Peyer's patch (tissue), 4 donors: ENCODE data around the gene CDC42EP3. TPM values are rescaled to one million over a fixed set of nuclear protein-coding genes. Genes with fewer than 3 reads are reported as not detected.

ENCODE experiments used
- DNase-seq, 3 donors: peaks; one replicate each; pipeline ENCODE4 v3.0.0-alpha.2; 2017 to 2019
- H3K27ac ChIP-seq, 4 donors: fragments of 200-600 bp; sonication (generic); one replicate each; pipeline ENCODE4 v1.5.1; 2016 to 2019
- H3K27me3 ChIP-seq, 2 donors: fragments of 200-600 bp; sonication (generic); one replicate each; pipeline ENCODE4 v1.5.1; 2019
- H3K36me3 ChIP-seq, 3 donors: fragments of 200-600 bp; sonication (generic); one replicate each; pipeline ENCODE4 v1.5.1; 2016 to 2019
- H3K4me1 ChIP-seq, 4 donors: fragments of 200-600 bp; sonication (generic); one replicate each; pipeline ENCODE4 v1.5.1; 2016 to 2019
- H3K4me3 ChIP-seq, 4 donors: fragments of 200-600 bp; sonication (generic); 1 replicate in 3 of 4; 2 replicates in 1 of 4; pipeline ENCODE4 v1.5.1; 2016 to 2019; ENCODE audit warnings: mild to moderate bottlenecking in 1 of 4
- H3K9me3 ChIP-seq, 4 donors: fragments of 200-600 bp; sonication (generic); one replicate each; pipeline ENCODE4 v1.5.1; 2016 to 2019; ENCODE audit warnings: mild to moderate bottlenecking in 1 of 4
- POLR2A ChIP-seq, 2 donors: fragments of 450-650 bp; IDR thresholded peaks; one replicate each; pipeline ENCODE4 v1.5.1; 2017; ENCODE audit warnings: antibody characterized with exemption in 2 of 2, mild to moderate bottlenecking in 2 of 2, moderate library complexity in 2 of 2
- total RNA-seq, 4 donors: library from RNA; depleted of rRNA; stranded (reverse); fragments of >200 nt; gene quantifications; one replicate each; pipeline ENCODE4 v1.1.0, GENCODE V29; 2016
- TF ChIP-seq, protein P1 (sequence below), 6 experiments: fragments of 450-650 bp in 4 of 6; fragments of 200-600 bp in 2 of 6; sonication (generic) in 1 of 6; IDR thresholded peaks; one replicate each; pipeline ENCODE4 v1.5.1; 2017 to 2019; ENCODE audit warnings: antibody characterized with exemption in 6 of 6, mild to moderate bottlenecking in 3 of 6, moderate library complexity in 1 of 6

CDC42EP3 gene
- total RNA-seq, 4 donors from 2014 or later = 7.0 to 9.5 (median 7.6) TPM

DNA sequence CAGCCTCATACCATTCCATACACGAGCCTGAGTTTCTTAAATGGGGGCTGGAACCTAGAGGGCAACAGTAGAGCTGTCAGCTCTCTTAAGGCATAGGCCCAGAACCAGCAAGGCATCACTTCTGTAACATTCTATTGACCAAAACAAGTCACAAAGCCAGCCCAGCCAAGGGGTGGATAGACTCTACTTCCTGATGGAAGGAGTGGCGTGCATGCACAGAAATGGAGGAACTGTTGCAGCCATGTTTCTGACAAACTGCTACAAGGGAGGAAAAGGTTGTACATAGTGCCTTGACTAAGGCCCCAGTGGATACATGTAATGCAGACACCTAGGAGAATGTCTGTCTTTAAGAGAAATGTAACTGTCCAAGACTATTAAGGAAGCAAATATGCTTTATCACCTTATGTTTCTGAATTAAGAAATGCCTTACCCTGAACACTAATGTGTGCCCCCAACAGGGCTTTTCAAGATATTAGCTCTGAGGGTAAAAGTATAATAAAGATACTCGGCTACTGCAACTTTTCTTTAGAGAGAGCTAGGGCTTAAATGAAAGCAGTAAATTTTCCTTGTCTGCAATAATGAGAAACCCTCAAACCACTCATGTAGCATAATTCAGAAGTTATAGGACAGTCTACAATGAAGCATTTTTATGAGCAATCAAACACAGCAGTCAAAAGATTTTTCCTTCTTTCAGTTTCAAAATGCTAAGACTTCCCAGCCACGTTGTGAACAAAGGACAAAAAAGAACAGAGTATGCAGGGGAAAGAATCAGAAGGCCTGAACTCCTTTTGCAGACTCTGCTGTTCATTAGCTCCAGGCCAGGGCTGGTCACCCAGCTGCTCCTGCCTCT, 35.1 kb upstream of the CDC42EP3 start:
- H3K4me3 ChIP-seq = no peak overlapping the region
- H3K27ac ChIP-seq = no peak overlapping the region
- no peaks in the 10 kb centered on the region for H3K27me3 ChIP-seq
- no peak for TF ChIP-seq POLR2A (IDR thresholded peaks at IDR 0.05)
- TF ChIP-seq, protein P1, sequence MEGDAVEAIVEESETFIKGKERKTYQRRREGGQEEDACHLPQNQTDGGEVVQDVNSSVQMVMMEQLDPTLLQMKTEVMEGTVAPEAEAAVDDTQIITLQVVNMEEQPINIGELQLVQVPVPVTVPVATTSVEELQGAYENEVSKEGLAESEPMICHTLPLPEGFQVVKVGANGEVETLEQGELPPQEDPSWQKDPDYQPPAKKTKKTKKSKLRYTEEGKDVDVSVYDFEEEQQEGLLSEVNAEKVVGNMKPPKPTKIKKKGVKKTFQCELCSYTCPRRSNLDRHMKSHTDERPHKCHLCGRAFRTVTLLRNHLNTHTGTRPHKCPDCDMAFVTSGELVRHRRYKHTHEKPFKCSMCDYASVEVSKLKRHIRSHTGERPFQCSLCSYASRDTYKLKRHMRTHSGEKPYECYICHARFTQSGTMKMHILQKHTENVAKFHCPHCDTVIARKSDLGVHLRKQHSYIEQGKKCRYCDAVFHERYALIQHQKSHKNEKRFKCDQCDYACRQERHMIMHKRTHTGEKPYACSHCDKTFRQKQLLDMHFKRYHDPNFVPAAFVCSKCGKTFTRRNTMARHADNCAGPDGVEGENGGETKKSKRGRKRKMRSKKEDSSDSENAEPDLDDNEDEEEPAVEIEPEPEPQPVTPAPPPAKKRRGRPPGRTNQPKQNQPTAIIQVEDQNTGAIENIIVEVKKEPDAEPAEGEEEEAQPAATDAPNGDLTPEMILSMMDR (IDR thresholded peaks at IDR 0.05) = no peak
- no peaks in the 10 kb centered on the region for H3K9me3 ChIP-seq
- H3K4me1 ChIP-seq = no peaks in the 10 kb centered on the region
- no peak for DNase-seq
- no peaks in the 10 kb centered on the region for H3K36me3 ChIP-seq

DNA sequence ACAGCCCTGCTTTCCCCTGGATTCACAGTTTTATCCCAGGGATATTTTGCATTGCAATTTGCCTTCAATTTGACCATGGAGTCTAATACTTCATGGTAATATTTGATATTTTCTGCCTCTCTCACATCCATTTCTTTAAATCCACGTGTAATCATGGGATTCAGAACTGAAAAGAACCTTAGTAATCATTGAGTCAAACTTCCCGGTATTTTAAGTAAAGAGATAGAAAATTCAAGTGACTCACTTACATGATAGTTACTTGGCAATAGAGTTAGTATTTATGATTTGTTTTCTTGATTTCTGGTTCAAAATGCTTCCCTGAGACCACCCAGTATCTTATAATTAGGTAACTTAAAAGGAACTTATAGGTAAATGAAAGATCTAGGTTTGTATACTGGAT, 33.7 kb upstream of the CDC42EP3 start:
- no peaks in the 10 kb centered on the region for H3K9me3 ChIP-seq
- H3K4me1 ChIP-seq = no peaks in the 10 kb centered on the region
- no peak overlapping the region for H3K4me3 ChIP-seq
- no peak for DNase-seq
- H3K27ac ChIP-seq = no peak overlapping the region
- H3K36me3 ChIP-seq = no peaks in the 10 kb centered on the region
- TF ChIP-seq POLR2A (IDR thresholded peaks at IDR 0.05) = no peak
- TF ChIP-seq, protein P1 (IDR thresholded peaks at IDR 0.05) = no peak
- H3K27me3 ChIP-seq = no peaks in the 10 kb centered on the region

DNA sequence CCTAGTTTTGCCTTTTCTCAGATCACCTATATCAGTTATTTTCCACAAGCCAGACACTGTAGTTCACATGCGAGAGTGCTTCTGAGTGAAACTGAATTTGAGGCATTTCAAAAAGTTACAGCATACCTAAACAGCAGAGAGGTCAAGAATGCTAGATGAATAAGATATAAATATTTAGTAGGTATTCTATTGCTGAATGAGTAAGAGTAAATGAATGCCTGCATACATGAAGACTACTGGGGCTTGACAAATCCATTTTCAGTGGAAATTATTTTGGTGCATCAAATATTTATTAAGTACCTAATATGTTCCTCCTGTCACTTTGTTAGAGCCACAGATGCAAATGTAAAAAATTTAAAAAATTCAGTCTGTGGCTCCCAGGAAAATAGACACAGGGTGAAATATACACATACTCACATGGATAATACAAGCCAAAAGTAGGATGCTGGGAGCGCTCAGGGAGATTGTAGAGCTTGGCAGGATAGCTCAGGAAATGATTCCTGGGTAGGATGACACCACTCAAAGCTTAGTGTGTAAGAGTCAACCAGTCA, 27.6 kb upstream of the CDC42EP3 start:
- H3K27ac ChIP-seq = no peak overlapping the region
- H3K4me1 ChIP-seq = no peaks in the 10 kb centered on the region
- H3K9me3 ChIP-seq = no peaks in the 10 kb centered on the region
- H3K27me3 ChIP-seq = no peaks in the 10 kb centered on the region
- H3K4me3 ChIP-seq = no peak overlapping the region
- DNase-seq = no peak
- no peak for TF ChIP-seq POLR2A (IDR thresholded peaks at IDR 0.05)
- TF ChIP-seq, protein P1 (IDR thresholded peaks at IDR 0.05) = no peak
- no peaks in the 10 kb centered on the region for H3K36me3 ChIP-seq

DNA sequence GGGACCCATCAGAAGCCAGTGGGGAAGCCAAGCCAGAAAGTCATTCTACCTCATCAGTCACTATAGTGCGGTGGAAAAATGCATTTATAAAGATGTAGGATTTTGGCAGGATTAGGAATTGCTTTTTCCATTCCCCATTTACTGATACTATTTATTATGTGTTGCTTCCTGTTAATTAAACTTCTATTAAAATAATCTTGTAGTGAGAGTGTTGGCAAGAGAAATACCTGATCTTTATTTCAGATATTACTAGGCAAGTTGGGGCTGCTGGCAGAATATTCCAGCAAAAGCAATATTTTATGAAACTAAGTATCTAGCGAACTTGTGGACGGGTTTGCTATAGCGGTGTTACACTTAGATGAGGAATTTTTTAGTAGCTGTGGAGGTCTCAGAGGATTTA, 23.9 kb upstream of the CDC42EP3 start:
- H3K4me3 ChIP-seq = no peak overlapping the region
- no peak for TF ChIP-seq POLR2A (IDR thresholded peaks at IDR 0.05)
- TF ChIP-seq, protein P1 (IDR thresholded peaks at IDR 0.05) = no peak

DNA sequence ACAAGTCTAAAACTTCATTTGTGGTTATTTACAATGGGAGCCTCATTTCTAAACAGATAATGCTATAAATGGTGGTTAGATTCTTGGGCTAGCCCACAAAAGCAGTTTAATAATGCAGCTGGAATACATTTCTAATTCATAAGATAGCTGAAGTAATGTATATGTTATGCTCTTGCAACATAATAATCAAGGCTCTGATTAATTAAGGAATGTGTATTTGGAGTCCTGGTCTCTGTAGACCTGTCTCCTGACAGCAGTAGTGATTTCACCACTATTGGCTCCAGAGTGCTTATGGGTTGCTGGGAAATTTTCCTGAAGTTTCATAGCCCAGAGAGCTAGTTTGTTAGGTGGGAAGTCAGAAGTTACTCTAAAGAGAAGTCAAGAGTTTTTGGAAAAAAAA, 21.3 kb upstream of the CDC42EP3 start:
- Histone ChIP-seq H3K4me1 (no peaks in the 10 kb centered on the region), H3K36me3 (no peaks in the 10 kb centered on the region), H3K9me3 (no peaks in the 10 kb centered on the region), H3K4me3 (no peak overlapping the region), H3K27ac (no peak overlapping the region), H3K27me3 (no peaks in the 10 kb centered on the region)
- TF ChIP-seq POLR2A (IDR thresholded peaks at IDR 0.05) = no peak
- TF ChIP-seq, protein P1 (IDR thresholded peaks at IDR 0.05) = no peak
- no peak for DNase-seq

More for the DNA sequence above, 23.9 kb upstream of the CDC42EP3 start:
- DNase-seq = no peak
- Histone ChIP-seq H3K27ac (no peak overlapping the region), H3K9me3 (no peaks in the 10 kb centered on the region), H3K36me3 (no peaks in the 10 kb centered on the region), H3K4me1 (no peaks in the 10 kb centered on the region), H3K27me3 (no peaks in the 10 kb centered on the region)
